ENCODE data around the gene VPS35.

- no peak for TF ChIP-seq FOXK2 (IDR thresholded peaks at IDR 0.05)
- no peak for TF ChIP-seq ELF4 (IDR thresholded peaks at IDR 0.05)
- no peak for TF ChIP-seq SP1 (IDR thresholded peaks at IDR 0.05)
- TF ChIP-seq FOXM1 (IDR thresholded peaks at IDR 0.05; ENCODE audit: borderline replicate concordance), result no peak
- TF ChIP-seq FOXA1 (IDR thresholded peaks at IDR 0.05), result no peak
- TF ChIP-seq ZNF384 (IDR thresholded peaks at IDR 0.05), result no peak
- TF ChIP-seq PKNOX1 (IDR thresholded peaks at IDR 0.05), result no peak
- TF ChIP-seq ARNT (IDR thresholded peaks at IDR 0.05), result no peak
These were observed 68.5 kb downstream of the VPS35 start for GRCh38 chr16:46620266-46621005.
